DOHH2 (cell line): Measurements from ENCODE around the gene GPR153.

Source experiments
- CTCF ChIP-seq: fragments of 200-600 bp; sonication (generic); IDR thresholded peaks from one replicate; pipeline ENCODE4 v1.5.1; 2014; ENCODE audit warnings: antibody characterized with exemption, mild to moderate bottlenecking, low read depth, low read length; ENCODE audit not compliant: poor library complexity, severe bottlenecking
- EZH2phosphoT487 ChIP-seq: fragments of 200-600 bp; sonication (generic); IDR thresholded peaks from 2 replicates; pipeline ENCODE4 v1.6.1; 2017; ENCODE audit warnings: borderline replicate concordance, mild to moderate bottlenecking, antibody characterized with exemption, low read length, moderate library complexity, mixed read lengths

- TF ChIP-seq CTCF (no peak), EZH2phosphoT487 (no peak)
Observed at GRCh38 chr1:6207921-6208320, 53.0 kb downstream of the GPR153 start.
